Measurements from ENCODE around the gene ITPKB. TPM values are rescaled to one million over a fixed set of nuclear protein-coding genes. Genes with fewer than 3 reads are reported as not detected.

ITPKB gene
- total and polyA plus RNA-seq, 2 experiments from 2014 or later = 0.31 to 5.2 TPM

GRCh38 chr1:226641671-226642231, 97.3 kb downstream of the ITPKB start (continued):
- no peak for TF ChIP-seq CTCF (conservative IDR thresholded peaks at IDR 0.05; ENCODE audit: low read depth in 2 of 2)
- TF ChIP-seq POLR2AphosphoS5 (IDR thresholded peaks at IDR 0.05; ENCODE audit: low read depth) = no peak
- no peak for TF ChIP-seq STAT1 (IDR thresholded peaks at IDR 0.05; ENCODE audit: unreplicated experiment)
- no peak for TF ChIP-seq EZH2phosphoT487 (IDR thresholded peaks at IDR 0.05; ENCODE audit: unreplicated experiment)
- no peak for TF ChIP-seq NANOG (IDR thresholded peaks at IDR 0.05; ENCODE audit: borderline replicate concordance)

- Mint-ChIP-seq H3K9me3 (no peaks in the 10 kb centered on the region), H3K4me1 (peaks cover 33% of the 10 kb centered on the region), H3K27me3 (ENCODE audit: insufficient read depth, low read depth, poor library complexity) (peaks cover 11% of the 10 kb centered on the region), H3K4me3 (no peak overlapping the region), H3K27ac (no peak overlapping the region), H3K36me3 (ENCODE audit: low read depth) (no peaks in the 10 kb centered on the region)
- H3K4me3 ChIP-seq = no peak overlapping the region
- no peaks in the 10 kb centered on the region for H3K27me3 ChIP-seq (ENCODE audit: insufficient read depth)
- no peaks in the 10 kb centered on the region for H3K36me3 ChIP-seq (ENCODE audit: insufficient read depth)
- TF ChIP-seq REST (IDR thresholded peaks at IDR 0.05; ENCODE audit: unreplicated experiment) = no peak
- no peak for TF ChIP-seq ZNF331 (CRISPR knock-in tag; IDR thresholded peaks at IDR 0.05; ENCODE audit: low read depth)
- no peak for TF ChIP-seq JUNB (IDR thresholded peaks at IDR 0.05; ENCODE audit: unreplicated experiment)
- TF ChIP-seq ZNF462 (CRISPR knock-in tag; IDR thresholded peaks at IDR 0.05) = no peak
- no peak for TF ChIP-seq POLR2AphosphoS5 (IDR thresholded peaks at IDR 0.05; ENCODE audit: low read depth)
- TF ChIP-seq ZNF114 (CRISPR knock-in tag; IDR thresholded peaks at IDR 0.05) = no peak
- H3K9me2 ChIP-seq (ENCODE audit: insufficient read depth) = no peaks in the 10 kb centered on the region
- H3K79me2 ChIP-seq (replicated peaks; ENCODE audit: insufficient read depth) = no peaks in the 10 kb centered on the region
- H3F3A ChIP-seq (replicated peaks; ENCODE audit: low read depth) = no peaks in the 10 kb centered on the region
- H2AFZ ChIP-seq = no peak overlapping the region
- H3K4me2 ChIP-seq = no peak overlapping the region; the same call in 1 of the 2 replicates
- H4K20me1 ChIP-seq (replicated peaks; ENCODE audit: insufficient read depth) = no peaks in the 10 kb centered on the region
- H3K4me1 ChIP-seq (ENCODE audit: insufficient read depth) = peaks cover 4% of the 10 kb centered on the region; the same call in 1 of the 2 replicates
- DNase-seq (ENCODE audit: low spot score) (no peak), ATAC-seq (no peak)
- H3K27ac ChIP-seq (ENCODE audit: low read depth) = no peak overlapping the region
Observed at GRCh38 chr1:226640321-226641136, 98.6 kb downstream of the ITPKB start.

All from GM23338 (cell line).